SK-N-MC (cell line): Measurements from ENCODE around the gene SARDH.

Experiments
- EZH2 ChIP-seq: fragments of 200-600 bp; sonication (generic); IDR thresholded peaks from one replicate; pipeline ENCODE4 v1.6.1; 2017; ENCODE audit warnings: antibody characterized with exemption
- FOXP2 ChIP-seq: optimal IDR thresholded peaks from 2 replicates; pipeline ENCODE3; 2011; ENCODE audit warnings: mild to moderate bottlenecking, moderate library complexity; ENCODE audit not compliant: insufficient read depth; ENCODE audit errors: extremely low read length, control extremely low read depth
- POLR2AphosphoS5 ChIP-seq: IDR thresholded peaks from 2 replicates; pipeline ENCODE4 v1.6.1; 2012; ENCODE audit warnings: mild to moderate bottlenecking, low read depth, low read length, borderline replicate concordance

DNA sequence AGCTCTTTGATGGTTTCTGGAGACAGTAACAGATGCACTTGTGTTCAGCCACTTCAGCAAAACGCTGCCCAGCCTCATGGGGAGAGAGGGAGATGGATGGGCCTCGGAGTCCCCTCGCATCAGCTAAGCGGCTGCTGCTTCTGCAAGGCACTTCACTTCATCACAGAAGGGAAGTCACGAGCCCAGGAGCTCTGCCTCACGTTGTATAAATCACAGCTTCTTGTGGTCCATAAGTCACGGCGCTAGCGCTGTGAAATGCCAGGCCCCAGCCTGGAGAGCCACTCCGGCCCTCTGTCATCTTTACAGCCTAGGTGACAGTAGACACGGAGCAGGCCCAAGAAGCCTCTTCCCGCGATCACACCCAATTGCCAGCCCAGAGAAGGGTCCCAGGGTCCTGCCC lies 78.6 kb downstream of the SARDH start:
- TF ChIP-seq EZH2 (no peak), POLR2AphosphoS5 (no peak), FOXP2 (no peak)
